Suprapubic skin (tissue), 3 donors: ENCODE data around the gene DAO.

Experiments
- EP300 ChIP-seq: sonication (generic); formaldehyde crosslinking; IDR thresholded peaks from one replicate; pipeline ENCODE4 v1.6.1; 2017; ENCODE audit warnings: antibody characterized with exemption
- TF ChIP-seq, protein P1 (sequence below), 2 donors: fragments of 200-600 bp in 1 of 2; fragments of 450-650 bp in 1 of 2; sonication (generic) in 1 of 2; IDR thresholded peaks; one replicate each; pipeline ENCODE4 v1.5.1; 2016 to 2019; ENCODE audit warnings: antibody characterized with exemption in 2 of 2, mild to moderate bottlenecking in 1 of 2, moderate library complexity in 1 of 2

DNA sequence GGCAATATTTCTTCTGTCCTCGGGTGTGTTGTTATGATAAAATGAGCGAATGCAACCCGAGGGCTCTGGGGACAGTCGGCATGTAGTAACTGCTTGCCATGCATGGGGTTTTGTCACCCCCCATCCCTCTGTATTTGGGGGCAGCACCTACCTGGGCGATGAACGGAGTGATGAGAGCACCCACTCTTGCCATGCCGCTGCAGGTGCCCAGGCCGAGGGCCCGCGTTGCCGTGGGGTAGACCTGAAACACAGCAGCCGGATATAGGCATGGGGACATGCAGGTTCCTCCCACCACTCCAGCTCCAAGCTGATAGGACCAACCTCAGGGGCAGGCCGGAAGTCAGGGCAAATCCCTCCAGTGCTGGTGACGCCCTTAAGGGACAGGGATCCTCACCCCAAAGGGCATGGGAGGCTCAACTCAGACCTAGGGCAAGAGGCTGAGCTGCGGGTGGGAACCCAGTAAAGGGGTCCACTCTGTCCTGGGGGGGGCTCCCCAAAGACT is 35.8 kb downstream of the DAO start:
- no peak for TF ChIP-seq EP300
- TF ChIP-seq, protein P1, sequence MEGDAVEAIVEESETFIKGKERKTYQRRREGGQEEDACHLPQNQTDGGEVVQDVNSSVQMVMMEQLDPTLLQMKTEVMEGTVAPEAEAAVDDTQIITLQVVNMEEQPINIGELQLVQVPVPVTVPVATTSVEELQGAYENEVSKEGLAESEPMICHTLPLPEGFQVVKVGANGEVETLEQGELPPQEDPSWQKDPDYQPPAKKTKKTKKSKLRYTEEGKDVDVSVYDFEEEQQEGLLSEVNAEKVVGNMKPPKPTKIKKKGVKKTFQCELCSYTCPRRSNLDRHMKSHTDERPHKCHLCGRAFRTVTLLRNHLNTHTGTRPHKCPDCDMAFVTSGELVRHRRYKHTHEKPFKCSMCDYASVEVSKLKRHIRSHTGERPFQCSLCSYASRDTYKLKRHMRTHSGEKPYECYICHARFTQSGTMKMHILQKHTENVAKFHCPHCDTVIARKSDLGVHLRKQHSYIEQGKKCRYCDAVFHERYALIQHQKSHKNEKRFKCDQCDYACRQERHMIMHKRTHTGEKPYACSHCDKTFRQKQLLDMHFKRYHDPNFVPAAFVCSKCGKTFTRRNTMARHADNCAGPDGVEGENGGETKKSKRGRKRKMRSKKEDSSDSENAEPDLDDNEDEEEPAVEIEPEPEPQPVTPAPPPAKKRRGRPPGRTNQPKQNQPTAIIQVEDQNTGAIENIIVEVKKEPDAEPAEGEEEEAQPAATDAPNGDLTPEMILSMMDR (IDR thresholded peaks at IDR 0.05), result no peak
